WTC11 (cell line): ENCODE measurements around the gene LRIF1. TPM values are rescaled to one million over a fixed set of nuclear protein-coding genes. Genes with fewer than 3 reads are reported as not detected.

Experiments
- total RNA-seq: library from RNA; stranded (reverse); gene quantifications from 3 replicates; pipeline ENCODE4 v1.2.3, GENCODE V29; 2021

LRIF1 gene
- total RNA-seq, 1 experiment from 2014 or later, result 17.2 TPM

Other genes starting within 250 kb of the LRIF1 start
- gene CD53, start 90.8 kb downstream of the LRIF1 start, total RNA-seq, result 1.4 to 1.8 TPM (median 1.6 TPM) in 3 replicates
- 34.3 to 43.8 TPM (median 37.7 TPM) in 3 replicates for gene DRAM2, start 176.2 kb upstream of the LRIF1 start, total RNA-seq
- gene CEPT1, start 176.3 kb upstream of the LRIF1 start, total RNA-seq, result 29.3 to 38.1 TPM (median 33.8 TPM) in 3 replicates
- gene DENND2D, start 236.7 kb upstream of the LRIF1 start, total RNA-seq, result 2.1 to 2.9 TPM (median 2.2 TPM) in 3 replicates